ENCODE results near the gene SORL1.

The SORL1 gene

DNA sequence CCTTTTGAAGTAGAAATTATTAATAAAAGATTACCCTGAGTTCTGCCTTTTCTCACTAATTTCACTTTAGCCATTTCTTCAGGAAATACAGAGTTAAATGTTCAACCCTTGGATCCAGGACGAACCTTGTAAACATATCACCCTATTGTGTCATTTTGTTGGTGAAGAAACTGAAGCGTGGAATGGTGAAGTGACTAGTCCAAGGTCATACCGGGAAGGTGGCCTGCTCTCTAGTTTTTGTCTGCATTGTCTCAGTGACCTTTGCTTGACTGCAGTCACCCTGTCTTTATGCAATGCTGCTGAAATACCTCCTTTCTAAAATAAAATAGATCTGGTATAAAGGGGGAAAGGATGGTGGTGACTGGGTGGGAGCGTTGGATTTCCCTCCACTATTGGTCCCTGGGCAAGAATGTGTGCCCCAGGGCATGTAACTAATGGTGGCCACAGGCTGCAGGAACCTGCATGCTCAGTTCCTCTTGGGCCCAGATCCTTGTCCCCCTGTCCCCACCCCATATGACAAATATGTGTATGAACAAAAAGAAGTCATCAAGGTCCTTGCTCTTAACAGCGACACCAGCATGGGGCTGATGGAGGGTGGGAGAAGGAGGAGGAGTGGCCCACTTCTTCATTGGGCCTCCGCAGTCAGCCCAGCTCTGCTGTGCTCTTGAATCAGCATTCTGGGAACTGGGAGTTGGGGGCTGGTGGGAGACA, 1.6 kb downstream of the SORL1 start:
- TF ChIP-seq TAF1 (IDR thresholded peaks at IDR 0.05; ENCODE audit: low read depth) (no peak), TCF12 (IDR thresholded peaks at IDR 0.05; ENCODE audit: low read depth) (no peak), NFIC (IDR thresholded peaks at IDR 0.05) (no peak), TEAD4 (IDR thresholded peaks at IDR 0.05) (no peak), EP300 (IDR thresholded peaks at IDR 0.05; ENCODE audit: borderline replicate concordance) (no peak), REST (IDR thresholded peaks at IDR 0.05; ENCODE audit: low read depth) (no peak), USF1 (IDR thresholded peaks at IDR 0.05) (no peak), CREB1 (IDR thresholded peaks at IDR 0.05; ENCODE audit: low read depth) (no peak), MAX (IDR thresholded peaks at IDR 0.05) (no peak), FOXM1 (IDR thresholded peaks at IDR 0.05; ENCODE audit: borderline replicate concordance, low read depth) (no peak), CEBPB (IDR thresholded peaks at IDR 0.05) (no peak), ZBTB7A (IDR thresholded peaks at IDR 0.05; ENCODE audit: low read depth) (no peak), RAD21 (IDR thresholded peaks at IDR 0.05; ENCODE audit: low read depth) (no peak), YY1 (IDR thresholded peaks at IDR 0.05; ENCODE audit: low read depth) (no peak), EGR1 (IDR thresholded peaks at IDR 0.05) (no peak)

GRCh38 chr11:121455115-121455514, 3.0 kb downstream of the SORL1 start:
- TF ChIP-seq YY1 (IDR thresholded peaks at IDR 0.05; ENCODE audit: low read depth) (no peak), TEAD4 (IDR thresholded peaks at IDR 0.05) (no peak), FOXM1 (IDR thresholded peaks at IDR 0.05; ENCODE audit: borderline replicate concordance, low read depth) (no peak)

GRCh38 chr11:121456151-121456550, 4.0 kb downstream of the SORL1 start:
- TF ChIP-seq EP300 (IDR thresholded peaks at IDR 0.05; ENCODE audit: borderline replicate concordance) (no peak), TAF1 (IDR thresholded peaks at IDR 0.05; ENCODE audit: low read depth) (no peak), RAD21 (IDR thresholded peaks at IDR 0.05; ENCODE audit: low read depth) (no peak), TEAD4 (IDR thresholded peaks at IDR 0.05) (no peak), ZBTB7A (IDR thresholded peaks at IDR 0.05; ENCODE audit: low read depth) (no peak), FOXM1 (IDR thresholded peaks at IDR 0.05; ENCODE audit: borderline replicate concordance, low read depth) (no peak), TCF12 (IDR thresholded peaks at IDR 0.05; ENCODE audit: low read depth) (no peak), YY1 (IDR thresholded peaks at IDR 0.05; ENCODE audit: low read depth) (no peak), MAX (IDR thresholded peaks at IDR 0.05) (no peak), CEBPB (IDR thresholded peaks at IDR 0.05) (no peak), NFIC (IDR thresholded peaks at IDR 0.05) (no peak), USF1 (IDR thresholded peaks at IDR 0.05) (no peak), REST (IDR thresholded peaks at IDR 0.05; ENCODE audit: low read depth) (no peak), CREB1 (IDR thresholded peaks at IDR 0.05; ENCODE audit: low read depth) (no peak)

GRCh38 chr11:121456816-121457431, 4.8 kb downstream of the SORL1 start:
- TF ChIP-seq ZBTB7A (IDR thresholded peaks at IDR 0.05; ENCODE audit: low read depth) (no peak), TAF1 (IDR thresholded peaks at IDR 0.05; ENCODE audit: low read depth) (no peak), CREB1 (IDR thresholded peaks at IDR 0.05; ENCODE audit: low read depth) (no peak), TEAD4 (IDR thresholded peaks at IDR 0.05) (no peak), NFIC (IDR thresholded peaks at IDR 0.05) (no peak), EP300 (IDR thresholded peaks at IDR 0.05; ENCODE audit: borderline replicate concordance) (no peak), RAD21 (IDR thresholded peaks at IDR 0.05; ENCODE audit: low read depth) (no peak), FOXM1 (IDR thresholded peaks at IDR 0.05; ENCODE audit: borderline replicate concordance, low read depth) (no peak)

DNA sequence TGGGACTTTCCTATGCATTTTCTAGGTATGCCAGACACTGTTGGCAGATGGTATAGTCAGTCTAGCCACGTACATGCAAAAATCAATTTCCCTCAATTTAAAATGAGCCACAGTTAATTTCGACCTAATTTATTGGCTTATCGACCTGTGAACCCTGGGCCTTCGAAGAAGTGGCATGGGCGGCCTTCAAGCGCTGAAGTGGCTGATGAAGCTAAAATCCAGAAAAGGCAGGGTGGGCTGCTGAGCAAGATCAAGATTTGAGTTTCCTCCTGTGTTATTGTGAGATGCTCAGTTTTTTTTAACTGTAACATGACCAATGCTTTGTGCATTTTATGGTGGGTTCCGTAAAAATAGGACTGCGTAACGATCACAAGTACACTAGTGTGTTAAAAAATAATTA, 6.4 kb downstream of the SORL1 start:
- no peak for TF ChIP-seq TAF1 (IDR thresholded peaks at IDR 0.05; ENCODE audit: low read depth)
- TF ChIP-seq USF1 (IDR thresholded peaks at IDR 0.05) = no peak
- no peak for TF ChIP-seq NFIC (IDR thresholded peaks at IDR 0.05)
- no peak for TF ChIP-seq YY1 (IDR thresholded peaks at IDR 0.05; ENCODE audit: low read depth)
- no peak for TF ChIP-seq TEAD4 (IDR thresholded peaks at IDR 0.05)
- no peak for TF ChIP-seq CREB1 (IDR thresholded peaks at IDR 0.05; ENCODE audit: low read depth)
- TF ChIP-seq REST (IDR thresholded peaks at IDR 0.05; ENCODE audit: low read depth) = no peak
- TF ChIP-seq ZBTB7A (IDR thresholded peaks at IDR 0.05; ENCODE audit: low read depth) = no peak
